Measurements from ENCODE around the gene EXOC2. TPM values are rescaled to one million over a fixed set of nuclear protein-coding genes. Genes with fewer than 3 reads are reported as not detected.

The EXOC2 gene
- total RNA-seq, 2 experiments from 2014 or later: 29.9 to 30.2 TPM

GRCh38 chr6:603265-603664, 89.7 kb downstream of the EXOC2 start:
- Mint-ChIP-seq H3K4me1 (ENCODE audit: low read depth) (no peaks in the 10 kb centered on the region), H3K9me3 (peaks cover 3% of the 10 kb centered on the region), H3K27ac (no peak overlapping the region), H3K36me3 (ENCODE audit: low read depth) (peaks cover 17% of the 10 kb centered on the region), H3K27me3 (no peaks in the 10 kb centered on the region), H3K4me3 (no peak overlapping the region)
- POLR2A ChIA-PET: no interaction called here
- CTCF ChIA-PET: interaction anchor here (1.1 to 1.2 kb wide), 2 partner anchors 9 to 11 kb away, joined by 3 to 6 read pairs; no protein-coding TSS in a partner anchor
- DNase-seq (no peak), ATAC-seq (no peak)
- TF ChIP-seq, protein P1, sequence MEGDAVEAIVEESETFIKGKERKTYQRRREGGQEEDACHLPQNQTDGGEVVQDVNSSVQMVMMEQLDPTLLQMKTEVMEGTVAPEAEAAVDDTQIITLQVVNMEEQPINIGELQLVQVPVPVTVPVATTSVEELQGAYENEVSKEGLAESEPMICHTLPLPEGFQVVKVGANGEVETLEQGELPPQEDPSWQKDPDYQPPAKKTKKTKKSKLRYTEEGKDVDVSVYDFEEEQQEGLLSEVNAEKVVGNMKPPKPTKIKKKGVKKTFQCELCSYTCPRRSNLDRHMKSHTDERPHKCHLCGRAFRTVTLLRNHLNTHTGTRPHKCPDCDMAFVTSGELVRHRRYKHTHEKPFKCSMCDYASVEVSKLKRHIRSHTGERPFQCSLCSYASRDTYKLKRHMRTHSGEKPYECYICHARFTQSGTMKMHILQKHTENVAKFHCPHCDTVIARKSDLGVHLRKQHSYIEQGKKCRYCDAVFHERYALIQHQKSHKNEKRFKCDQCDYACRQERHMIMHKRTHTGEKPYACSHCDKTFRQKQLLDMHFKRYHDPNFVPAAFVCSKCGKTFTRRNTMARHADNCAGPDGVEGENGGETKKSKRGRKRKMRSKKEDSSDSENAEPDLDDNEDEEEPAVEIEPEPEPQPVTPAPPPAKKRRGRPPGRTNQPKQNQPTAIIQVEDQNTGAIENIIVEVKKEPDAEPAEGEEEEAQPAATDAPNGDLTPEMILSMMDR (IDR thresholded peaks at IDR 0.05): no peak
- intact Hi-C loops (cut with micrococcal nuclease): no loop called here

DNA sequence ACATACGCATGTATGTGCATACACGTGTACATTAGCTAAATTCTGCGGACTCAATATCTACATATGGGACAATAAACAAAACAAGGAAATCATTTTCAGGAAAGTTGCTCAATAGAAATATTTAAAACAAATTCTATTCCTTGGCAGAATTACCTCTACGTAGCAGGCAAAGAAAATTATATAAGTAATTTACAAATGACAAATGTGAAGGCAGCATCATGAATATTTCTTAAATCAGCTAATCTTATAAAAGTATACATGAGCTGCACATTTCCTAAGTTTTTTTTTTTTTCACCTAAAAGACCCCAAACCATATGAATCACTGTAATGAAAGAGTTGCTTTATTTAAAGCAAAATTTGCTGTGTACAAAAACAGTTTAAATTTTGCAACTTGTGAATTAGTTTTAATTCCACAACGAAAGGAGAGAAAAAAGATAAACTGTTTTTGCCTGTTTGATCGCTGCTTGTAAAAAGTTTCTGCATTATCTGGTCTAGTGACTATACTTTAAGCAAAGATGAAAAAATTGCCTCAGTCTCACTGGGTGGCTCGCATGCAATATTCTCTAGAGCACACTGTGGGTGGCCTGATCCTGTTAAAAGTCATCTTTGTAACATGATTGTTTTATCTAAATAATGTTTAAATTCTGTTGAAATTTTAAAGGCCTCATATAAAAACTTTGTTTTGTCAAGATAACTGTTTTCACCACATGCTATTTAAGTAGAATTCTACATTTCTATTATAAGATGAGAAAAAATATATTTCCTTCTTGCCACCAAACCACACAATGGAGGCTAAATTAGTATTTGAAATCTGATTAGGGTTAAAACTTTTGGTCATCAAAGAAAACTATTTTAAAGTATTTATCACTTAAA, 93.1 kb downstream of the EXOC2 start:
- POLR2A ChIA-PET: interaction anchor here (0.6 to 0.7 kb wide), 2 partner anchors 50 to 195 kb away, joined by 3 read pairs; no protein-coding TSS in a partner anchor
- ATAC-seq: no peak
- no peaks in the 10 kb centered on the region for H3K4me1 Mint-ChIP-seq (ENCODE audit: low read depth)
- DNase-seq: no peak
- H3K4me3 Mint-ChIP-seq: no peak overlapping the region
- H3K27ac Mint-ChIP-seq: no peak overlapping the region
- H3K36me3 Mint-ChIP-seq (ENCODE audit: low read depth): no peaks in the 10 kb centered on the region
- CTCF ChIA-PET: interaction anchor here (1.3 kb wide), 1 partner anchor 122 kb away, joined by 5 read pairs; no protein-coding TSS in a partner anchor
- TF ChIP-seq, protein P1 (IDR thresholded peaks at IDR 0.05): no peak
- no peaks in the 10 kb centered on the region for H3K27me3 Mint-ChIP-seq
- H3K9me3 Mint-ChIP-seq: no peaks in the 10 kb centered on the region
- intact Hi-C loops (cut with micrococcal nuclease): loop anchor here (10.0 kb wide), 2 partner anchors 125 to 195 kb away; no protein-coding TSS in a partner anchor

GRCh38 chr6:593907-594212, 99.1 kb downstream of the EXOC2 start:
- CTCF ChIA-PET: interaction anchor here (0.8 to 6.4 kb wide), 40 partner anchors 10 to 843 kb away, joined by 3 to 55 read pairs (median 4); partner anchors contain the start of gene EXOC2
- peak overlapping the region; percentile 10 for H3K27ac Mint-ChIP-seq
- no peak overlapping the region for H3K4me3 Mint-ChIP-seq
- H3K4me1 Mint-ChIP-seq (ENCODE audit: low read depth): peaks cover 7% of the 10 kb centered on the region
- POLR2A ChIA-PET: interaction anchor here (1.3 to 2.1 kb wide), 2 partner anchors 10 to 202 kb away, joined by 3 to 4 read pairs; no protein-coding TSS in a partner anchor
- intact Hi-C loops (cut with micrococcal nuclease): loop anchor here (5.0 to 10.0 kb wide), 3 partner anchors 131 to 783 kb away; no protein-coding TSS in a partner anchor
- H3K27me3 Mint-ChIP-seq: no peaks in the 10 kb centered on the region
- DNase-seq: no peak
- TF ChIP-seq, protein P1 (IDR thresholded peaks at IDR 0.05): no peak
- H3K9me3 Mint-ChIP-seq: no peaks in the 10 kb centered on the region
- ATAC-seq: no peak
- peaks cover 25% of the 10 kb centered on the region for H3K36me3 Mint-ChIP-seq (ENCODE audit: low read depth)

DNA sequence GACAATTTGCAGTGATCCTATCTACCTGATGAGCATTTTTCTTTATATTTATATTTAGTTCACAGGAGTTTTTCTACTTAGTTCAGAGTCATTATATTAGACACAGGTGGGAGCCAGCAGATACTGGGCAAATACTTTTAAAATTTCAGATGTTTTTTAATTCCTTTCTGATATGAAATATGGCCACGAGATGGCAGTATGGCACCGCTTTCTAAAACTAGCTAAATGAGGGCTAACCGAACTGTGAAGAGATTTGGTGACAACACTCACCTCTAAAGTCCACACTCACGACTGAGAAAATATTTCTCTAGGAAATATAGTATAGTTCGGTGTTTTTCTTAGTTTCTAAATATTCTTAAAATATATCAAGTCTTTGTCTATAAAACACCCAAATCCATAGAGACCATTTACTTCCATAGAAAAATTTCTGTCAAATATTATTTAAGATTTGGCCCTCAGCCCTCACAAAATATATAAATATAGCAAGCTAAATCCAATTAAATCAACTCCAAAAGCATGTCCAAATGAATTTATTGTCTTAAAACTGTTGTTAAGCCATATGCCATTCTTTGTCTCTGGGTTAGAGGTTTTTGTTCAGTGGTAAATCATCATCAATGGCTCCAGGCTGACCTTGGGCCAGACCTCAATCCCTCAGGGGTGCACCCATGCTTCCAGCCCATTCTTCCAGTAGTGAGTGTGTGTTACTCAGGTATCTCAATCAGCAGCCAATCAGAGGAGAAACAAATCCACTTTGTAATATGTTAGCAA, 99.6 kb downstream of the EXOC2 start:
- Mint-ChIP-seq H3K9me3 (no peaks in the 10 kb centered on the region), H3K36me3 (ENCODE audit: low read depth) (peaks cover 25% of the 10 kb centered on the region), H3K27ac (peak overlapping the region; percentile 35), H3K4me1 (ENCODE audit: low read depth) (peaks cover 7% of the 10 kb centered on the region), H3K4me3 (no peak overlapping the region), H3K27me3 (no peaks in the 10 kb centered on the region)
- ChIA-PET CTCF (interaction anchor here (0.5 to 6.4 kb wide), 64 partner anchors 10 to 843 kb away, joined by 3 to 55 read pairs (median 4); partner anchors contain the start of gene EXOC2), POLR2A (interaction anchor here (1.3 to 2.1 kb wide), 2 partner anchors 10 to 201 kb away, joined by 3 to 4 read pairs; no protein-coding TSS in a partner anchor)
- intact Hi-C loops (cut with micrococcal nuclease): loop anchor here (5.0 to 10.0 kb wide), 3 partner anchors 131 to 784 kb away; no protein-coding TSS in a partner anchor
- DNase-seq: peak; percentile 85
- peak; percentile 79 for ATAC-seq
- TF ChIP-seq, protein P1 (IDR thresholded peaks at IDR 0.05): peak; percentile 74

Measured in activated CD8-positive, alpha-beta T cell treated with anti-CD3 and anti-CD28 coated beads for 36 hours (primary cell).